NCI-H748 (cell line): ENCODE results near the gene SHBG.
"Not testable (repeated sequence)": the region's sequence is repeated elsewhere in the genome, so short reads cannot be mapped to it uniquely, and the experiment has no call there.

ENCODE experiments used
- DNase-seq: peaks from one replicate; lab custom pipeline; 2025; ENCODE audit not compliant: unreplicated experiment; lab: John Stamatoyannopoulos, UW

The SHBG gene, protein sequence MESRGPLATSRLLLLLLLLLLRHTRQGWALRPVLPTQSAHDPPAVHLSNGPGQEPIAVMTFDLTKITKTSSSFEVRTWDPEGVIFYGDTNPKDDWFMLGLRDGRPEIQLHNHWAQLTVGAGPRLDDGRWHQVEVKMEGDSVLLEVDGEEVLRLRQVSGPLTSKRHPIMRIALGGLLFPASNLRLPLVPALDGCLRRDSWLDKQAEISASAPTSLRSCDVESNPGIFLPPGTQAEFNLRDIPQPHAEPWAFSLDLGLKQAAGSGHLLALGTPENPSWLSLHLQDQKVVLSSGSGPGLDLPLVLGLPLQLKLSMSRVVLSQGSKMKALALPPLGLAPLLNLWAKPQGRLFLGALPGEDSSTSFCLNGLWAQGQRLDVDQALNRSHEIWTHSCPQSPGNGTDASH

DNA sequence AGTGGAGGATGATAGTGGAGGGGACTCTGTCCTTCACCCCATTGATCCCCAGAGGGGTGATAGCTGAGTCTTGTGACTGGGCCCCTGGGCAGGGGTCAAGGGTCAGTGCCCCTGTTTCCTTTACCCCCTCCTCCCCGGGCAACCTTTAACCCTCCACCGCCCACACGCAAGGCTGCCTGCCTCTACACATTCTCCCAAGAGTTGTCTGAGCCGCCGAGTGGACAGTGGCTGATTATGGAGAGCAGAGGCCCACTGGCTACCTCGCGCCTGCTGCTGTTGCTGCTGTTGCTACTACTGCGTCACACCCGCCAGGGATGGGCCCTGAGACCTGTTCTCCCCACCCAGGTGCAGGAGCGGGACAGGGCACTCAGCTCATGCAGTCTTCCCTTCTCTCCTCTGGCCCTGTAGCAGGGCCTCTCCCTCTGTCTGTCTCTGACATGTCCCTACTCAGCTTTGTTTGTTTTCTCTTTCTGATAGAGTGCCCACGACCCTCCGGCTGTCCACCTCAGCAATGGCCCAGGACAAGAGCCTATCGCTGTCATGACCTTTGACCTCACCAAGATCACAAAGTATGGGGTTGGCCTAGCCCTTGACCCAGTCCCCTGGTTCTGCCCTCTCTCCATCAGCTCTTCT, at the start of gene SHBG:
Gene SHBG (plus strand): TSS at position 197 of the 633 bp plus-strand sequence. CDS start 38 bp downstream, at position 235.
- DNase-seq = no peak

DNA sequence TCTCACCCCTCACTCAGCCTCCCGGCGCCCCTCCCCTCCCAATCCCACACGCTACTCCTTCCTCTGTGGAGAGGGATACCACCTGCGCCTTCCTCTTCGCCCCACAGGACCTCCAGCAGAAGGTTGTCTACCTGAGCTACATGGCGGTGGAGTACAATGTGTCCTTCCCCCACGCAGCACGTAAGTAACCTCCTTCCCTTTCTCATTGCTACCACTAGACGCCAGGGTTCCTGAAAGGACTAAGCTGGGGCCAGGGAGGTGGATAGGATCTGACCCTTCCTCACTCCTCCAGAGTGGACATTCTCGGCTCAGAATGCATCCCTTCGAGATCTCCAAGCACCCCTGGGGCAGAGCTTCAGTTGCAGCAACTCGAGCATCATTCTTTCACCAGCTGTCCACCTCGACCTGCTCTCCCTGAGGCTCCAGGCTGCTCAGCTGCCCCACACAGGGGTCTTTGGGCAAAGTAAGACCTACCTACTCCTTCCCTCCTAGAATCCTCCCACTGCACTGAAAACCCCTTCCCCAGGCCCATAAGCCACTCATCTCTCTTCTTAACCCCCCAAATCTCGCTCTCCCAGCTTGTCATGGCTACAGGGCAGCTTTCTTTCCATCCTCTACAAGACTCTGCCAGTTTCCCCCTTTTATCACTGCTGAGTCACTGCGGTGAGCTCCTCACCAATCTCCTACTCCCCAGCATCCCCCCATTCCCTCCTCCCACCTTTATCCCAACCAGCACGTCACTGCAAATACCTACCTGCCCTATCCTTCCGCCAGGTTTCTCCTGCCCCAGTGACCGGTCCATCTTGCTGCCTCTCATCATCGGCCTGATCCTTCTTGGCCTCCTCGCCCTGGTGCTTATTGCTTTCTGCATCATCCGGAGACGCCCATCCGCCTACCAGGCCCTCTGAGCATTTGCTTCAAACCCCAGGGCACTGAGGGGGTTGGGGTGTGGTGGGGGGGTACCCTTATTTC, 49.0 kb upstream of the SHBG start:
- no peak for DNase-seq

DNA sequence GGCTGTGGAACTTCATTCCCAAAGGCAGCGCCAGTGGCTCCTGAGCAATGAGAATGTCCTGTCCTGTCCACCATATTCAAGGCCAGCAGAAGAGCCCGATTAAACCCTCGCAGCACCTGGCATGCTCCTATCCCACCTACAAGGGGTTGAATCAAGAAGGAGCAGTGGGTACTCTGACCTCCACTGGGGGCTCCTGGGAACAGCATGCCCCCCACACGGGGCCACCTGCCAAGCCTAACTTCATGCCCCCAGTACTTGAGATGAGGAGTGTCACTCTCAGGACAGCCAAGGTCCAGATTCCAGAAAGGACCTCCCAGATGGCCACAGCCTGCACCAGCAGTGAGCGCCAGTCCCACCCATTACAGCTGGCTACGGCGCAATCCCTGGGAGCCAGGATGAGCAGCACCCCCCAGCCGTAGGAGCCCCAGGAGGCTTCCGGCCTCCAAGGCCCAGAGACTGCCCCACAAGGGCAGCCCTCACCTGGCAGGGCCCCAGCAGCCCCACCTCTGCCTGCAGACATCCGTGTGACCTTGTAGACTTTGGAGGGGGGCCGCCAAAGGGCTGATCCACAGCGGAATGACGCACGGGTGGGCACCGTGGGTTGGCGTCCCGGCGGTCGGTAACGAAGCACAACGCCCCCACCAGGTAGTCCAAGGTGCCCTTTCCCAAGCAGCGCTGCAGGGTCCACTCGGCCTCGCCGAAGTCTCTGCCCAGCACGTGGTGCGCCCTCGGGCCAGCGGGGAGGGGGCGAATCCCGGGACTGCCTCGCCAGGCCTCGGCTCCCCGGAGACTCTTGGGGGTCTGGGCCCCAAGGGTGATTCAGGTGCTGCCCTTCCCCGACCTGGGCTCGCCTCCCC, 47.3 kb upstream of the SHBG start:
- DNase-seq = no peak

DNA sequence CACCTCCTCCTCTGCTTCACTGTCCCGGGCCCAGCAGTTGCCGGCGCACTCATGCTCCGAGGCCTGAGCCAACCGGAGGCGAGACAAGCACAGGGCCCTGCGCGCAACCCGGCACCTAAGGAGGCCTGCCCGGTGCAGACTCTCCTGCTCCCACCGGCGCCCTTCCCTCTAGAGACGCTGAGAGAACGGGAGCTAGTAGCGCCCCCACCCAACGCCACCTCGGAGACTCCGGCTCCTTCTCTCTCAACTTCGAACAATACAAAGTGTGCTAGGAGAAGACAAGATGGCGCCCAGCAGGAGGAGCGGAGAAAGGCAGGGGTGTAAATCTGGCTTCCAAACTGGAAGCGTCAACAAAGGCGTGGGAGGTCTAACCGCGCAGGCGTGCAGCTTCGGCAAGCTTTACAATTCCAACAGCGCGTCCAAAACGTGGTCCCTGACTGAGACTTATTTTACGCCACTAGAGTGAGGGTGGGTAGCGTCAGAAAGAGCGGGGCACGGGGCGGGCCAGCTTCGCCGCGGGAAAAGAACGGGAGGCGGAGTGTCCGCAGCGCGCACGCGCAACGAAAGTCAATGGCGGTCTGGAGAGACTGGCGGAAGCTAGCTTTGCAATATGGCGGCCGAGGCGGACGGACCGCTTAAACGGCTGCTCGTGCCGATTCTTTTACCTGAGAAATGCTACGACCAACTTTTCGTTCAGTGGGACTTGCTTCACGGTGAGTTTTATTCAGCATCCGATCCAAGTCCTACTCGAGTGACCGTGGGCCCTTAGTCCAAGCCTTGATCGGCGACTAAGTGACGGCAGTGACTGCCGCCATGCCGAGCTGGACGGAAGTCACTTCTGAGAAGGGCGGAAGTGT, 46.5 kb upstream of the SHBG start, which contains the start of gene MPDU1:
Gene MPDU1 (plus strand): TSS at position 600 of the 857 bp plus-strand sequence. CDS start 11 bp downstream, at position 611.
- DNase-seq = peak; percentile 99

DNA sequence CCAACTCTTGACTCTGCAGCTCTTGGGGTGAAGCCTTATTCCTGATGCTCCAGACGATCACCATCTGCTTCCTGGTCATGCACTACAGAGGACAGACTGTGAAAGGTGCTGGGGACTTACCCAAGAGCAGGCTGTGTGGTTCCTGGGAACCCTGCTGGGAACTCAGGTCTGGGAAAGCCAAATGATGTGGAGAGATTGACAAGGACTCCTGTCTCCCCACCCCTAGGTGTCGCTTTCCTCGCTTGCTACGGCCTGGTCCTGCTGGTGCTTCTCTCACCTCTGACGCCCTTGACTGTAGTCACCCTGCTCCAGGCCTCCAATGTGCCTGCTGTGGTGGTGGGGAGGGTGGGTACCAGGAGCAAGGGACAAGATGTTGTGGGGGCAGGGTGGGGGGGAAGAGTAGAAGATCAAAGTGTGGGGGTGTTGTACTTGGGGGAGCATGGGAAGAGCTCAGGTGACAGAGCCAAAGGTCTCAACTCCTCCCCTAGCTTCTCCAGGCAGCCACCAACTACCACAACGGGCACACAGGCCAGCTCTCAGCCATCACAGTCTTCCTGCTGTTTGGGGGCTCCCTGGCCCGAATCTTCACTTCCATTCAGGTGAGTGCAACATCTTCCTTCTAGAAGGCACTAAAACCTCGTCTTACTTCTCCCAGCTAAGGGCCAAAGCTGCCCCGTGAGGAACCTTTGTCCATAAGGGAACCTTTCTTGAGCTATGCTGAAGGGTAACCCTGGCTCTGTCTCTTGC, 43.1 kb upstream of the SHBG start:
- no peak for DNase-seq

DNA sequence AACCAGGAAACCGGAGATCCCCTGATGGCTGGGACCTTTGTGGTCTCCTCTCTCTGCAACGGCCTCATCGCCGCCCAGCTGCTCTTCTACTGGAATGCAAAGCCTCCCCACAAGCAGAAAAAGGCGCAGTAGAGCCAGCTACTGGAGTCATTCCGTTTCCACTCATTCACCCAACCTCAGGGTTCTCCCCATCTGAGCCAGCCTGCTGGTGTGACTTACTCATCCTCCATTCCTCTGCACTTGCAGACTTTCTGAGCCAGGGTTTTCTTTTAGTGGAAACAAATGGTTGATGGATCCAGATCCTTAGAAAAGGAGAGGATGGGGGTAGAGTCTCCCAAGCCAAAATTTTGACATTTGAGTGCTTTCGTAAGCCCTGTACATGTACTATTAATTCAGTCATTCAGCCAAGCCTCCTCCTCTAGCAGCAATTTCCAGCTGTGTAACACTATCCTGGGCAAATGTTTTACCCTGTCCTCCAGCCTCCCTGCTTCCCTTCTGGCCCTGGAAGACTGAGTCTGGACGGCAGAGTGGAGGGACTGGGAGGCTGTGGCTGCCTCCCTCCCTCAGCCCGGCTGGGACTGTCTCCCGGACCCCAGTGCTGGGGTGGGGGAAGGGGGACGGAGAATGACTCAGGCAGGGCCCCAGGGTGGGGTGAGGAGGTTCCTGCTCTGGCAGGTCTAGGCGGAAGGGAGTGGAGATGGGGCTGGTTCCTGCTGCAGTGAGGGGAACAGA, 42.3 kb upstream of the SHBG start:
- DNase-seq = no peak

DNA sequence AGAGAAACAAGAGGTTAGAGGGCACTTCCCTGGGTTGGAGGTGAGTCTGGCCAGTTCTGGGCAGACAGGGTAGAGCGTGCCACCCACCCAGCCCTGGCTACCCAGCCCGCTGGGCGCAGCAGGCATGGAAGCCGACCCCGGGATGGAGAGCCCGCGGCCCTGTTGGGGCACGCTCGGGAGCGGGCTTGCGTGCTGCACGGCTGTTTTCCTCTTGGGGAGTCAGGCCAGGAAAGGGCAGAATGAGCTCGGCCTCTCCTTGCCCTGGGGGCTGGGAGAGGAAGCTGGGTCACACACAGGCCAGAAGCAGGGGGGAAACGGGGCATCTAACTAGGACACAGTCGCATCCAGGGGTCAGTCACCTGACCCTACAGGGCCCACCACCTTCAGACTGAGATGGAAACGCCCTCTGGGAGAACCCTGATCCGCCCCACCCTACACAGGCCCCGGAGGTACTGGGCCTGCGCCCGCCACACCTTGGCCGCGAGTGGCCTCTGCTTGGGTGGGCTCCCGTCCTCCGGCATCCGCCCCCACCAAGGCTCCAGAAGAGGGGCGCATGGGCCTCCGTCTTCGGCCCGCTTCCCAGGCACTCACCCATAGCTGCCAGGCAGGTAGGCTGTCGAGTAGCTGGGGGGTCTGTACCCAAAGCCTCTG, 41.3 kb upstream of the SHBG start:
- DNase-seq = no peak

DNA sequence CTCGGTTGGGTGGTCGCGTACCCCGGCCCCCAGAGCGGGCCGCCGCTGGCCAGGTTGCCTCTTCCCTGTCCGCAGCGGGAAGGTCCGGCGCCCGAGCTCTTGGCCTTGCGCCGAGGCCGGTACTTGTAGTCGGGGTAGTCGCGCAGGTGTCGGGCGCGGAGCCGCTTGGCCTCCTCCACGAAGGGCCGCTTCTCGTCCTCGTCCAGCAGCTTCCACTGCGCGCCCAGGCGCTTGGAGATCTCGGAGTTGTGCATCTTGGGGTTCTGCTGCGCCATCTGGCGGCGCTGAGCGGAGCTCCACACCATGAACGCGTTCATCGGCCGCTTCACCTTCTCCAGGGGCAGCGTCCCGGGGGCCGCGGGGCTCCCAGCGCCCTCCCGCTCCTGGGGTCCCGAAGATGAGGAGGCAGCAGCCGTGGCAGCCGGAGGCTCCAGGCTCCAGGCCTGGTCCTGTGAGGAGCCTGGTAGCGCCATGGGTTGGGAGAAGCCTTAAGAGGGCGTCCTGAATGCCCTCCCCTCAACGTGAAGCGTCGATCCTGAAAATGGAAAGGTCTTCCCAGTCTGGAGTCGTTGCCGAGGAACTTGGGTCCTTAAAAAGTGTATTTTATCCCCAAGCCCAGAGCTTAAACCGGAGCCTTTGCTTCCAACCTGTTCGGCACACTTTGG, 40.6 kb upstream of the SHBG start:
- peak; percentile 90 for DNase-seq

DNA sequence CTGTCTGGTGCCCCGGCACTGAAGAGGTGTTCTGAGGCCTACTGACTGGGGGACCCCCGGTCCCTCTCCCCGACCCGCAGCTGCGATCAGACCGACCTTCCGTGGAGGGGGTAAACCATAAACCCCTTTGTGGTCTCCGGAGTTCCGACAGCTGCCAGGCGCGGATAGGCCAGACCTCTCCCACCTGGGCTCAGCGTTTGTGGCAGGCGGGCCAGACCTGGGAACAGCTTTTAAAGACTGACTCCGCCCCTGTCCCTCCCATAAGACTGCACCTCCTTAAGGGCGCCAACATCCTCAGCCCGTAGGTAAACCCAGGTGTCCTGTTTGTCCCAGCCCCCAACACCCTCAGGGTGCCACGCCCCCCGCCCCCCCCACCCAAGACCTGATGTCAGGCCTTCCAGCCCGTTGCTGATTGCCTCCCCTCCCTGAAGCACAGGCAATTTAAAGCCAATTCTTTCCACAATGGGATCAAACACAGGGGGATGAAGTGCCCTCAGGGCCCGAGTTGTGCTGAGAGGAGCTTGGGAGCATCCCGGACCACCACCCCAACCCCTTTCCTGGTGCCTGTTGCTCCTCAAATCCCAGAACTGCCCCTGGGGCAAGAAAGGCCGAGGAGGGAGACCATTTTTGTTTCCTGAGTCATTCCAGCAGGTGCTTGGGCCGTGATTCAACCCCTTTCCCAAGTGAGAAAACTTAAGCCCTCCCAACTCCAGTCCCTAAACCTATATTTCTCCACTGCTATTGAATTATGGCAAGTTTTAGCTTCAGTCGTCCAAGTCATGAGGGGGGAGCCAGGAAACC, 39.8 kb upstream of the SHBG start, which contains the start of gene SOX15:
Gene SOX15 (minus strand): TSS at position 204 of the 801 bp plus-strand sequence. CDS start 418 bp downstream, outside the sequence.
- DNase-seq = peak; percentile 26

DNA sequence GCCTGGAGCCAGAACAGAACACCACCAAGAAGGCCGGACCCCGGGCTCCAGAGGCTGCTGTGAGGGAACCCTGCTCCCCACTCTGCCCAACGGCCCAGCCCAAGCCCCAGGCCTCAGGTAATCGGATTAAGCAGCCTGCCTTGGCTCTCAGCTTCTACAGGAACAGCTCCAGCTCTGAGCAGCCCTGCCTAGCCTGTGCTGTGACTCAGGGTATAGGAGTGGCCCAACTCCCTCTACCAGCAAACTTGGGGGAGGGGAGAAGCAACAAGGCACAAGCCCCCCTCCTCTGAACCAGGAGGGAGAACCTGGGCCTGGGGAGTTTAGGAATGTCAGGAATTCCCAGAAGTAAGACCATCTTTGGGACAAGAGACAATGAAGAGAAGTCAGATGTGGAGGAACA, 39.2 kb upstream of the SHBG start:
- no peak for DNase-seq

DNA sequence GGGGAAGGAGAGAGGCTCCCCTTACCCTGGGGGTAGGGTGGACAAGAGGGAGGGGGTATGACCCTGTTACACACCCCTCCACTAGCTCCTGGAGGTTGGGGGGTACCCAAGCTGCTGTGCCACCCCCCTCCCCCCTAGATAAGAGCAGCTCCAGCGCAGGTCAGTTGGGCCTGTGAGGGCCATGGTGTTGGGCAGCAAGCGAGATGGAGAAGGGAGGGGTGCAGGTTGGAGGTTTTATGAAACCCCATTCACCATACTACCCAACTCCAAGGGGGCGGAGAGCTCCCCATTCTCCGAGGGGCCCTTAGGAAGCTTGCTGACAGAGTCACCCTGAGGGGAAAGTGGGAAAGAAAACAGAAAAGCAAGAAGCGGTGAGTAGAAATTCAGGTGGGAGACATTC, 38.3 kb upstream of the SHBG start:
- DNase-seq = no peak

DNA sequence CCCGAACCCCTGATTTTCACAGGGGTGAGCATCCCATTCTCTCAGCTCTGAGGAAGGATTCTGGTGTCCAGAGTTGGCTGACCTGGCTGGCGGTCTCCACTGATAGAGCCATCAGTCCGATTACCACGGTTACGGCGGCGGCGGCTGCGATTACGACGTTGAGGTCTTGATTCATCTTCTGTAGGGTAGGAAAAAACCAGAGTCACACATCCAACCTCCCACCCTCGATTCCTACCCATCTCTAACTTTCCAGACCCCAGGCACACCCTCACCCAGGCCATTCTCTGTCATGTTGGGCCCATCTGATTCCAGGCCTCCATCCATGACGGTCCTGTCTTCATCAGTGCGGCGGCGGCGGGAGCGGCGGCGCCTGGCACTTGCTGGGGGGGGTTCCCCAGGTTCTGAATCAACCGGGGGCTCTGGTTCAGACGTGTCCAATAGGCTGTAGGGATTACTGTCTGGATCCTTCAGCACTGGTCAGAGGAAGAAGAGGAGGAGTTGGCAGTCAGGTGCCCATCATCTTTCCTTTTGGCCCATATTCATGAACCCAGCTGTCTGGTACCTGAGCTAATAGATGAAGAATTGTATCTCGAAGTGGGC, 37.4 kb upstream of the SHBG start:
- no peak for DNase-seq

DNA sequence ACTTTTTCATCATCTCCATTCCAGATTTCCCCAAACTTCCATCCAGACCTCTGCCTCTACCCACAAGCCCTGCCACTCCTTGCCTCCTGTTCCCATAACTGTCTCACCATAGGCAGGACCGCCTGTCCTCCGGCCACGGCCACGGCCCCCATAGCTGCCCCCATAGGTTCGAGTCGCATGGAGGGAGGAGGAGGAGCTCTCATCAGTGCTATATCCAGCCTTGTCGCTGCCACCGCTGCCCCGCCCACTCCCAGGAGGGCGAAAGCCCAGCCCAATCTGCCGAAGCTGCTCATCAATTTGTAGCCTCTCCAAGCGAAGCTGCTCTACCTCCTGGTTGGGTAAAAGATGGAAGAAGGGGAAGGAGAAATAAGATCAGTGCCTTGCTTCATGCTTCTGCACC, 36.6 kb upstream of the SHBG start:
- DNase-seq = no peak

DNA sequence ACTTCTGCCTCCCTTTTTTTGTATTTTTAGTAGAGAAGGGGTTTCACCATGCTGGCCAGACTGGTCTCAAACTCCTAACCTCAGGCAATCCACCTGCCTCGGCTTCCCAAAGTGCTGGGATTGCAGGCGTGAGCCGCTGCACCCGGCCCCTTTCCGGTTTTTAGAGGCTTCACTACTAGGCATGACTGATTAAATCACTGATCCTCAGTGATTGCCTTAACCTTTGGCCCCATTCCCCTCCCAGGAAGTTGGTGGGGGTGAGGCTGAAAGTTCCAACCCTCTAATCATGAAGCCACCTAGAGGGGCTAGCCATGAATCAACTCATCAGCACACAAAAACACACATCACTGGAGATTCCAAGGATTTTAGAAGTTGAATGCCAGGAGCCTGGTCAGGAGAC, 32.4 kb upstream of the SHBG start:
- DNase-seq = not testable (repeated sequence)

DNA sequence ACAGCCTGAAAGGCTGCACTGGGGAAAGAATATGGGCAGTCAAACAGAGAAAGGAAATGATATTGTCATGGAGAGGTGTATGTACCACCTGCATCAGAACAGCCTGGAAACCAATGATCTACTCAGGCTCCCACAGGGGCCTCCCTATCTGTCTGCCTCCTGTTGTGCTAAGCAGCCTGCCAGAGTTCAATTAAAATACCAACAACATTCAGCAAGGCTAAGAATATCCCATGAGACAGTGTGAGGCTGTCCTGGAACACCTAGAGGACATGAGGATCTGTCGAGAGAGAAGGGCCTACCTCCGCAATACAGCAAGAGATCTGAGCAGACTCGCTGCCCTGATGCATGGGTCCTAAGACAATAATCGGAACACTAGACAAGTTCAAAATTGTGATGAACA, 23.7 kb upstream of the SHBG start:
- no peak for DNase-seq

DNA sequence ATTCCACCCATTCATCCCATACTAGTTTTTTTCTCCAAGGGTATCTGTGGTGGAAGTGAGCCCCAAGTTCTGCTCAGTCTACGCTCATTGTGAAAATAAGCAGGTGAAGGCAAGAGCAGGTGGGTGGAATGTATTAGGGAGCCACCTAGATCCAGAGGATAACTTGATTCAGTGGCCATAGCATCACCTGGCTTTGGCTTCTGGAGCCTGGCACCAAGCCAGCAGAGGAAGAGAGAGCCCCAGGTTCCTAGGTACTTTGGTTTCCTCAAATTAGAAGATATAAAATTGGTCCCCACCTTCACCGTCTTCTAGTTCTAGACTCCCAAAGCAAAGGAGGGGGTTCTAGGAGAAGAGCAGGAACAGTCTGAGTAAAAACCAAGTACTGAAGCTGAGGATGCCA, 19.3 kb upstream of the SHBG start:
- peak; percentile 29 for DNase-seq
